GM19397 (cell line): ENCODE data around the gene RNU6-1.

Source experiments
- ATAC-seq: cut with Tn5 transposase; IDR thresholded peaks from one replicate; pipeline ENCODE4 v1.9.1; 2021; ENCODE audit warnings: mild to moderate bottlenecking, moderate library complexity; ENCODE audit not compliant: unreplicated experiment

The RNU6-1 gene

DNA sequence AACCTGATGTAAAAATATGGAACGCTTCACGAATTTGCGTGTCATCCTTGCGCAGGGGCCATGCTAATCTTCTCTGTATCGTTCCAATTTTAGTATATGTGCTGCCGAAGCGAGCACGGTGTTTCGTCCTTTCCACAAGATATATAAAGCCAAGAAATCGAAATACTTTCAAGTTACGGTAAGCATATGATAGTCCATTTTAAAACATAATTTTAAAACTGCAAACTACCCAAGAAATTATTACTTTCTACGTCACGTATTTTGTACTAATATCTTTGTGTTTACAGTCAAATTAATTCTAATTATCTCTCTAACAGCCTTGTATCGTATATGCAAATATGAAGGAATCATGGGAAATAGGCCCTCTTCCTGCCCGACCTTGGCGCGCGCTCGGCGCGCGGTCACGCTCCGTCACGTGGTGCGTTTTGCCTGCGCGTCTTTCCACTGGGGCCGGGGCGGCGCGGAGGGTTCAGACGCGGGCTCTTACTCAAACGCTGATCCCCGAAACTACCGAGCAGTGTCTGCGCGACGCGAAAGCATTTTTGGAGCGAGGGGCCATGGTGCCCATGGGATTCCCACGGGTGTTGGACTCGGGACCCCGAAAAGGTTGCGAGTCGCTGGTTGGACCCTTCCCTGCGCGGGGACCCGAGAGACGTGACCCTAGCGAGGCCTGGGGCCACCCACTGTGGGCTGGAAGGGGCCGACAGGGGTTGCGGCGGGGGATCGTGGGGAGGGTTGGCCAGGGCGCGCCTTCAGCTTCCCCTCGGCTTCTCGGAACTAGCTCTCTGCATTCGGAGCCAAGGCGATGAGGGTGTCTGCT lies at the start of gene RNU6-1:
TSS of gene RNU6-1 (minus strand) at position 117 of the 820 bp plus-strand sequence.
- peak; percentile 89 for ATAC-seq

DNA sequence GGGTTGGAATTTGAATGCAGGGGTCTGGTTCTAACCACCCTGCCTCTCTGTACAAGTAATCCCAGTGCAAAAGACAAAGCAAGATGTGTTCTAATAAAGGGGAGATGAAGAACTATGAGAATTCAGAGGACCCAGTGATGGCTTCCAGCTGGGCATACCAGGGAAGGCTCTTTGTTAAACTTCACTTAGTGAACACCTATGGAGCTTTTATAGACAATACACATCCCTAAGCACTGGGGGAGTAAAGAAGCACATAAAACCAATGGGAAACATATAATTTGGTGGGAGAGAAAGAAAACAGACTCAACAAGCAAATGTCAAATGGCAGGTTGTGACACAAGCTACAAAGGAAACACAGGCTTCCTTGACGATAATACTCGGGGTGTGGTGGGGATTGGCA lies 47.9 kb upstream of the RNU6-1 start:
- no peak for ATAC-seq

DNA sequence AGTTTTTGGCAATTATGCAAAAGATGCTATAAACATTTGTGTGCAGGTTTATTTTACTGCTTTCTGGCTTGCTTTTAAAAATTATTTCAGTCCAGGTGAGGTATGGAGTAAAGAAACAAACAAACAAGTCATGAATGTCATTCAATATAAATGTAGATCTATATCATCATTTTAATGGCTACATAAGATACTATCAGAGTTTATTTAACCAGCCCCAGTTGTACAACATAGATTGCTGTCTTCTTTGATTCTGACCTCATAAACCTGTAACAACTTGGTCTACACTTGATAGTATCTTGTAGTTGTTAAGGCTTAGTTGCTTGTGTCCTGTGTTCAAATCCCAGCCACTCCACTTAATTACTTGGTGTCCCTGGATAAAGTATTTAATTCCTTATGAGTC lies 46.0 kb upstream of the RNU6-1 start:
- ATAC-seq = no peak

DNA sequence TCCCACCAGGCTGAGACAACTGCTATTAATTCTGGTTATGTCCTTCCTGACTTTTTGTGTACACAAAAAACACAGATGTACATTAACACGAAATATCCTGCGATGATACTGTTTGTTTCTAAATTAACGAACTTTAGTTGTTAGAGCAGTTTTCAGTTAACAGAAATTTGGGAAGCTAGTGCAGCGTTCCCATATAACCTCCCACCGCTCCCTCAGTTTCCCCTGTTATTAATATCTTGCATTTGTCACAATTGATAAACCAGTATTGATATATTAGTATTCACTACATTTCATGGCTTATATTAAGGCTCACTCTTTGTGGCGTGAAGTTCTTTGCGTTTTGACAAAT lies 45.3 kb upstream of the RNU6-1 start:
- no peak for ATAC-seq

DNA sequence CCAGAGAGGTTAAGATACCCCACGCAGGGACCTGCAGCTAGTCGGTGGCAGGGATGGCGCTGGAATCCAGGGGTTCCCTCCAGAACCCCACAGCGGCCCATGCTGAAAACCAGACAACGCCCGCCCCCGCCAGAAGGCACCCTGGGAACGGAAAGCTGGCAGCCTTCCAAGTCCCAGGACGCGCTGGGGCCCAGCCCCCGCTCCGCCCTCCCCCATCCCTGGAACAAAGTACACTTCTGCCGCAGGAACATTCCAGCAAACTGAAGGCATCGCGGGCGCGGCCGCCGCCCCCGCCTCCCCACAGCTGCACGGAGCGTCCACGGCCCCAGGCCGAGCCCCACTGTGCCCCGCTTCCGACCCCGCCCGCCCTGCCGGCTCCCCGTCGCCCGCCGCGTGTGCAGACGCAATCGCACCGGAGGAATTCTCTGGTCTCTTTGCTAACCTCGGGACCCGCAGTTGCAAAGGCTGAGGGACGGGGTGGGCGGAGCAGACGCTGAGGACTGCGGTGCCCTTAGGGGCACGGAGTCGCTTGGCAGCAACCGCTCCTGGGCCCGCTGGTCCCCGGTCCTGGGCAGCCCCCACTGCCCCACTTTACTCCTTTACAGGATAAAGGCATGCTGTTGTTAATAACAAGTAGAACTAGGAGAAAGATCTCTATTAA lies 44.8 kb upstream of the RNU6-1 start:
- no peak for ATAC-seq

DNA sequence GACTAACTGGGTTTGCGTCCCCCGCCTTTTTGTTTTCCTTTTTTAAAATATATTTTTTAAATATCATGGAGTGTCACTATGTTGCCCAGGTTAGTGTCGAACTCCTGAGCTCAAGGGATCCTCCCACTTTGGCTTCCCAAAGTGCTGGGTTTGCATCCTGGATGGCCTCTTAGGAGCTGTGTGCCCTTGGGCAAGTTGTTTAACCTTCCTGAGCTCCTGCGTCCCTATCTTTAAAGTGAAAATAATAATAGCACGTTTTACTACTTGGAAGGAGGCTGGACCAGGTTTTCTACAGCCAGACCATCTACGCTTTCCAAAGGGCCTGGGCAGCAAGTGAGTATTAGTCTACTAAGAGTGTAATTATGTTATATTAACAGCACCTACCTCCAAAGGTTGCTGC lies 44.2 kb upstream of the RNU6-1 start:
- no peak for ATAC-seq

DNA sequence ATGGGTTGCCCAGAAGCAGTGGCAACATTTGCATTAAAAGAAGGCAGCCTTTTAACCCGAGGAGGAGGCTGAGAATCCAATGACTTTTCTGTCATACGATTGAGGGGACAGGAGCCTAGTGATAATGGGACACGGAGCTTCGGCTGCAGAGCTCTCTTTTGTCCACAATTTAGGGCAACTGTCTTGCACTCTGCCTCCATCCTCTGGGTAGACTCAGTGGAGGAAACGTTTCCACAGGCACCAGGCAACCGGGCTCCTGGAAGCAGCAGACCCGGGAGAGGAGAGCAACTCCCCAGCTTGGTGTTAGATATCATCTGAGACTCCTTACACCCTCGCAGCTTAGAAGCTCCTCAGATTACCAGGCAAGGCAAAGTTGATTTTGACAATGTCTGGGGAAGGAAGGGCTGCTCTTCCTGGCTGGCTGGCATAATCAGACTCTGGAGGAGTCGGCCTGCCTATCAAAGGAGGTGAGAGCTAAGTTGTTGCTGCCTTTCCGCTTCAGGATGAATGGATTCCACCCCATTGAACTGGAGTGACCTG lies 43.5 kb upstream of the RNU6-1 start:
- no peak for ATAC-seq

DNA sequence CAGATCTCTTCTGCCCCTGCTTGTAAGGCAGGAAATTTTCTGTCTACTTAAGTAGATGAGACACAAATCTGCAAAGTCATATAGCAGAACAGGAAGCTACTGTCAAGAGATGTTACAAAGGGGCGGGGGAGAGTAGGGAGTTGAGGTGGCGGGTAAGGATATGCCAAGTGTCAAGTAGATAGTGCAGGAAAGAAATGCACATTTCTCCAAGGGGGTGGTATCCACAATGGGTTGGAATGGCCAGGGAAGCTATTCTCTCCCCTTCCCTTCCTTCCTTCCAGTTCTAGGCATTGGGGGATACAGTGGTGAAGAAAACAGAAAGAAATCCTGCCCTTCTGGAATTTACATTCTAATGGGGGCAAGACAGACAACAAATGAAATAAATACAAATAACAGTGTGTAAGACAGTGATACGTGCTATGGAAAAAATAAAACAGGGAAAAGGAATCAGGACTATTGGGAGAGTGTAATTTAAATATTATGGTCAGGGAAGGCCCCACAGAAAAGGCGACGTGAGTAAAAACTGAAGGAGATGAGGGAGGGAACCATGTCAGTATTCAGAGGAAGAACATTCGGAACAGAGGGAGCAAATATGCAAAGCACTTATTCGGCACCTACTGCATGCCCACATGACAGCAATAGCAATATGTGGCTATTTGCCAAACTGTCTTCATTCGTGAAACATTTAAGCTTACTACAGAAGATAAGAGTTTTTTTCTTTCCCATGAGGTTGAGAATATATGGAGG lies 42.8 kb upstream of the RNU6-1 start:
- no peak for ATAC-seq

DNA sequence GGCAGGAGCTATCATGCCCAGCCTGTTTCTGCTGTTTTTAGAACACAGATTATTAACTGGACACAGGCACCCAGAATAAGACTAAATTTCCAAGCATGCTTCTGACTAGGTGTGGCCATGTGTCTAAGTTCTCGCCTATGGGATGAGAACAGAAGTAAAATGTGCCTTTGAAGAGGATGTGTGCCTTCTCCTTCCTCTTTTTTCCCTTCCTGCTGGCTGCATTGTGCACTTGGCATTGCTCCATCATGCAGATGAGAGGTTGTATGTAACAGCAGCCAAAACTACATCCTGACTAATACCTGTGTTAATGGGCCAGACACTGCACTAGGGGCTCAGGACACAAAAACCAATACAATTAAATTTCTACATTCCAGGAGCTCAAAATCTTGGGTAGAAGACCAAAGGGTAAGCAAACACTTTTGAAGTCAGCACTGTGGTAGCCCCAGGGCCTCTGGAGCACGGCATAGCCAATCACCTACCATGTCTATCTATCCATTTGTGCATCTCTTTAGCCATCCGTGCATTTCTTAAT lies 40.9 kb upstream of the RNU6-1 start:
- no peak for ATAC-seq

DNA sequence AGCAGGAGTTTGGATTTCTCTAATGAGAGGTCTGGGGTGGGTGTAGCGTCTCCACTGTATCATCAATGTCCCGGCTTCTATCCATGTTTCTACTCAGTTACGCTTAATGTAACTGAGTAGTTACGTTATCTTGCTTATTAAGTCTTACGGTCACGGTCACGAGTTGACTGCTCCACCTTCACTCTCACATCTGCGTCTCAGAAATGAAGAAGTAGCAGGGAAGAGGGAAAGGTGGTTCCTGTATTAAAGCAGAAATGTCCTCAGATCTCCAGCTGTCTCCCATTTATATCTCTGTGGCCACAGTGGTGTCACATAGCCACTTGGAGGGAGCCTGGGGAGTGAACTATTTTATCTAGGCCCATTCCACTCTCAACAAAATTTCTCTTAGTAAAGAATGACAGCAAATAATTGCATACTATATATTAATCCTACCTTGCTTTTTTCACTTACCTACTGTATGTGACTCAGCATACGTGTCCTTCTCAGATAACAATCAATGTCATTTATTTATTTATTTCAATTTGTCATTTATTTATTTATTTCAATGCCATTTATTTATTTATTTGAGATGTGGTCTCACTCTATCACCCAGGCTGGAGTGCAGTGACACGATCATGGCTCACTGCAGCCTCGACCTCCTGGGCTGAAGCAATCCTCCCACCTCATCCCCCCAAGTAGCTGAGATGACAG lies 39.7 kb upstream of the RNU6-1 start:
- ATAC-seq = no peak

DNA sequence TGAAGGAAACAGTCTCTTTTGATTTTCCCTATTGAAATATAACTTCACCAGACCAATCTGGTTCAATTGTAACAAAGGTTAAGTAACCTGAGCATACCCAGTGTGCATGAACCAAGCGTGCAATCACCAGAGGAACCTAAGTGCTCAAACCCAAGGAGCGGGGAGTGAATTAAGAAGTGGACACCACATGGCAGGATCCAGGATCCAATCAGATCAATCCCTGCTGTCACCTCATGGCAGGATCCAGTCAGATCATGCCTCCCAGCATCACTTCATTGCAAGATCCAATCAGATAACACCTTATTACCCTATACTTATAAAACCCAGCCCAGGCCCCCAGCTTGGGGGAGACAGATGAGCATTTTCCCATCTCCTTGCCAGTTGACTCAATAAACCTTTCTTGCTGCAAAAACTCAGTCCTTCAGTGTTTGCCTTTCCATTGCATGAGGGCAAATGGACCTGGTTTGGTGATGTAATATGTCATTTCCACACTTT lies 38.9 kb upstream of the RNU6-1 start:
- ATAC-seq = no peak

DNA sequence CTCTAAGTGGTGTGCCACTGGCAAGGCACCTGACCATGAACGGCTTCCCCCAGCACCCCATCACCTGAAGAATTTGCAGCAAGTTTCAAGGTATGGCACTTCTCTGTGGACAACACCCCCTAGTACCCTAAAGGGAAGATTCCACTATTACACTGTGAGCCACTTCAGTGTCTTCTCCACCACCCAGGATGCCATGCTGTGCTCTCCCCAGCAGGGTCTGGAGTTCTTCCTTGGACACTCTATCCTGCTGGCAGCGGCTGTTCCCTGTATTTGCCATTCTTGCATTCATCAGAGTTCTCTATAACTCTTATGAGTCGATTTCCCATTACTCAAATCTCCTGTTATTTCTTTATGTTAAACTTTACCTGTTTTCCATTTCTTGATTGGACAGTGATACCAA lies 33.9 kb upstream of the RNU6-1 start:
- no peak for ATAC-seq

DNA sequence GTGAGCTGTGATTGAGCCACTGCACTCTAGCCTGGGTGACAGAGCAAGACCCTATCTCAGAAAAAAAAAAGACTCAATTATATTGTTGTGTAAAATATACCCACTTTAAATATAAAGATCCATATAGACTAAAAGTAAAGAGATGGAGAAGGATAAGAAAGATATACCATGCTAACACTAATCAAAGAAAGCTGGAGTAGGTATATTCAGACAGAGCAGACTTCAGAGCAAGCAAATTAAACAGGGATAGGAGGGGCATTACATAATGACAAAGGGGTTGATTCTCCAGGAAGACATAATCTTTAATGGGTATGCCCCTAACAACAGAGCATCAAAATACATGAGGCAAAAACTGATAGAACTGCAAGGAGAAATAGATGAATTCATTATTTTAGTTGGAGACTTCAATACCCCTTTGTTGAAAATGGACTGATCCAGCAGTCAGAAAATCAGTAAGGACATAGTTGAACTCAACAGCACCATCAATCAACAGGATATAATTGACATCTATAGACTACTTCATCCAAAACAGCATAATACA lies 31.1 kb upstream of the RNU6-1 start:
- ATAC-seq = no peak

DNA sequence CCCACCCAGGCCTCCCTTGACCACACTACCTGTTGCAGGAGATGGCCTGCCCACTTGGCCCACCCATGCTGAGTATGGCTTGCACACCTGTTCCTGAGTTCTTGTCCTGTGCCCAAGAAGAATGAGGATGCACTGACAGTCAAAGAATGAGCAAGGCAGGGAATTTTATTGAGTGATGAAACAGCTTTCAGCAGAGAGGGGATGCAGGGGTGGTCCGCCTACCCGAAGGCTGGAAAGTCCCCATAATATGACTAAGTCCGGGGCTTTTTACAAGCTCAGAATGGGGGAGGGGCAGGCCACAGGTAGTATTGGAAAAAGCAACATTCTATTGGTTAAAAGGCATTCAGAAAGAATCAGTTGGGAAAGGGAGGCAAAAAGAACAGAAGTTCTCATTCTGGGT lies 29.9 kb upstream of the RNU6-1 start:
- ATAC-seq = no peak

DNA sequence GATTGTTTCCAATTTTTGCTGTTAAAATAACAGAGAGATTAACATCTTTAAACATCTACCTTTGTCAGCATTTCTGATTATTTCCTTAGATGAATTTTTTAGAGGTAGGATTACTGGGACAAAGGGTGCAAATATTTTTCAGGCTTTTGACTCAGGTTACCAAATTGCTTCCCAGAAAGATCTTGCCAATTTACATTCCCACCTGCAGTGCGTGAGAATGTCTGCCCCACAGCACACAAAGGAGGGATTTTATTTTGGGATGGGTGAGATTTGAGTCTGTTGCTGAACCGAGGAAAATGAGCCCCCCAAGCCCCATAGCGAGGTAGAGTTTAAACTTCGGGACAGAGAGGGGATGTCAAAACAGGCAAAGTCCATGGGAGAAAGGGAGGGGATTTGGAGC lies 25.9 kb upstream of the RNU6-1 start:
- ATAC-seq = no peak

DNA sequence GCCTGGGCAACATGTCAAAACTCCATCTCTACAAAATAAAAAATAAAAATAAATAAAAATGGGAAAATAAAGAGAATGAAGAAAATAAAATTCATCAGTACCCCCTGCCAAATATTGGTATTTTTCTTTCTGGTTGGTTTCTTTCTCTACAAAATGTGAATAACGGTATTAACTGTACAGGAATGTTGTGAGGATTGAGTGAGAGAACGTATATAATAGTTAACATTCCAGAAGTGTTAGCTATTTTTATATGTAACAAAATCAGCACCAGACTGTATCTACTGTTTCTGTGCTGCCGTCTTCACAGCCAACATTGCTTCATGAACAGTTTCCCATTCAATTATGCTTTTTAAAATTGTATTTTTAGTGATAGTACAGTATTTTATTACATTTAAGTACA lies 25.5 kb upstream of the RNU6-1 start:
- no peak for ATAC-seq

DNA sequence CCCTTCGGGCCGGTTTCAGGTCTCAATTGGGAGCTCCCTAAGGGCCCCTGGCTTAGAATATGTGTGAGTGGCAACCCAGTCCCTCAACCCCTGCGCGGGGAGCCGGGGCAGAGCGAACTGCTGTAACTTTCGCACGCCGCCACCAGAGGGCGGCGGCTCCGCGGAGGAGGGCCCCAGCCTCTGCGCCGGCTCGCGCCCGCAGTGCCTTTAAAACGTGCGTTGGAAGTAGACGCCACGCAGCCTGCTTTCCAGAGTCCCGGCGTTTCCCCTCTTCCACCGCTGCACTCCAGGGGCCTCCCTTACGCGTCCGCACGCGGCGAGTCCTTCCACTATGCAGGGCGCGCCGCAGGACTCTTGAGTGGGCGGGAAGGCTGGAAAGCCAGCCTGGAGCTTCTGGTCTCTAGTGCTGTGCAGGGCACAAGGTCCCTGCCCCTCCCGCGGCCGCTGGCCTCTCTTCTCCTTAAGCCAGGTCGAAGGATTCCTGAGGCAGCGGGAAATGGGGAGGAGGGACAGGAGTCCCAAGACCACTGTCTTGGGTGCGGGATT lies 23.7 kb upstream of the RNU6-1 start:
- peak; percentile 77 for ATAC-seq

DNA sequence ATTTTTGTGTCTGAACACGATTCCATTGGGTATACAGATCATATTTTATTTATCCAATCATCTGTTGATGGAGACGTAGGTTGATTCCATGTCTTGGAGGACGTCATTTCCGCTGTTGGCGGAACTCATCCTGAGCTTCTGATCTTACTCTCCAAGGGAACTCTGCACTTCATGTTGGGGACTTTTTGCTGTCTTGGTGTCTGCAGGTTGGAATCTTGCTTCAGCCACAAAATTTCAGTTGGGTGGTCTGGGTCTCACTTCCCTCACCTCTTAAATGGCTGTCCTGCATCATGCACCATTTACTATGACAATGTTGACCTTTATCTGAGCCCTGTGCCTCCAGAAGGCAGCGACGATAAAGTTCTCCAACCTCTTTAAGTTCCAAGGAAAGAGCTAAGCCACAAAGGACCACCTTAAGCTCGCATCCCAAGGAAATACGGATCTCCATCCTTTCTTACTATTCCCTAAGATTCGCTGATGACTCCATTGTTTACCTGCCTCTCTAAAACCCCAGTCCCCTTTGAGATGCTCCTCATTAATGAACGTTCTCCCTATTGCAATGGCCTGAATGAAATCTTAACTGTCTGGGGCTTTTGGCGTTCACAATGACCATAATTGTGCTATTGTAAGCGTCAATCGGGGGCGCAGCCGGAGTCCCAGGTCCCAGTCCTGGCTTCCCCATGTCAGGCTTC lies 23.1 kb upstream of the RNU6-1 start:
- ATAC-seq = no peak

DNA sequence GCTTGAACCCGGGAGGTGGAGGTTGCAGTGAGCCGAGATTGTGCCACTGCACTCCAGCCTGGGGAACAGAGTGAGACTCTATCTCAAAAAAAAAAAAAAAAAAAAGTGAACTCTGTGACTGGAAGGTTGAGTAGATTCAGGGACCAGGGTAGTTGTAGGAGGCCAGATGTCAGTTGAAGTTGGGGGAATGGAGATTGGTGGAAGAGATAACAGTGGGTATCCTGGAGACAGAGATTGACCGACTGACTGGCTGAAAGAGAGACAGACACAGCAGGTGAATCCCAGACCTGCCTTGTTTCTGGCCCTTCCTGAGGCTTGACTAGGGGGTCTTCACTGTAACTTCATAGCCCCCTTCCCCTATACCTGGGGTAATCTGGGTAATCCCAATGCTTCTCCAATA lies 22.1 kb upstream of the RNU6-1 start:
- no peak for ATAC-seq
